Activated CD4-positive, alpha-beta memory T cell treated with anti-CD3 and anti-CD28 coated beads for 36 hours (primary cell): Measurements from ENCODE around the gene G6PC3. TPM values are rescaled to one million over a fixed set of nuclear protein-coding genes. Genes with fewer than 3 reads are reported as not detected.
A peak's percentile ranks its signal among the peaks of the same experiment; 100 is the strongest.

Experiments
- CTCF ChIA-PET: fragments of 350-600 bp; sonication (Branson Sonifier 250); formaldehyde crosslinking; loops from one replicate; lab custom pipeline; 2021; ENCODE audit warnings: antibody characterized with exemption, inconsistent platforms; lab: Charles Lee
- POLR2A ChIA-PET: fragments of 350-600 bp; sonication (Branson Sonifier 250); formaldehyde crosslinking; loops from one replicate; lab custom pipeline; 2021; ENCODE audit warnings: antibody characterized with exemption; lab: Charles Lee
- DNase-seq: peaks from one replicate; pipeline ENCODE4 v3.0.0-alpha.2; 2020
- H3K27ac Mint-ChIP-seq: one replicate; pipeline ENCODE4 v1.8.0; 2021; ENCODE audit warnings: mixed read lengths
- H3K27me3 Mint-ChIP-seq: one replicate; pipeline ENCODE4 v1.8.0; 2021; ENCODE audit warnings: mixed read lengths
- H3K36me3 Mint-ChIP-seq: one replicate; pipeline ENCODE4 v1.8.0; 2021; ENCODE audit warnings: mixed read lengths
- H3K4me1 Mint-ChIP-seq: one replicate; pipeline ENCODE4 v1.8.0; 2021; ENCODE audit warnings: low read depth, mixed read lengths
- H3K4me3 Mint-ChIP-seq: one replicate; pipeline ENCODE4 v1.8.0; 2021; ENCODE audit warnings: mild to moderate bottlenecking, mixed read lengths
- H3K9me3 Mint-ChIP-seq: one replicate; pipeline ENCODE4 v1.8.0; 2021; ENCODE audit warnings: mixed read lengths
- intact Hi-C: fragments of 100-400 bp; cut with micrococcal nuclease; formaldehyde crosslinking; loops from one replicate; pipeline ENCODE4 v1.15.1; 2023
- total RNA-seq, 2 experiments: library from RNA; stranded (reverse); gene quantifications; one replicate each; pipeline ENCODE4 v1.2.3, GENCODE V29; 2021

The G6PC3 gene
- total RNA-seq, 2 experiments from 2014 or later, result 20.7 to 21.9 TPM

DNA sequence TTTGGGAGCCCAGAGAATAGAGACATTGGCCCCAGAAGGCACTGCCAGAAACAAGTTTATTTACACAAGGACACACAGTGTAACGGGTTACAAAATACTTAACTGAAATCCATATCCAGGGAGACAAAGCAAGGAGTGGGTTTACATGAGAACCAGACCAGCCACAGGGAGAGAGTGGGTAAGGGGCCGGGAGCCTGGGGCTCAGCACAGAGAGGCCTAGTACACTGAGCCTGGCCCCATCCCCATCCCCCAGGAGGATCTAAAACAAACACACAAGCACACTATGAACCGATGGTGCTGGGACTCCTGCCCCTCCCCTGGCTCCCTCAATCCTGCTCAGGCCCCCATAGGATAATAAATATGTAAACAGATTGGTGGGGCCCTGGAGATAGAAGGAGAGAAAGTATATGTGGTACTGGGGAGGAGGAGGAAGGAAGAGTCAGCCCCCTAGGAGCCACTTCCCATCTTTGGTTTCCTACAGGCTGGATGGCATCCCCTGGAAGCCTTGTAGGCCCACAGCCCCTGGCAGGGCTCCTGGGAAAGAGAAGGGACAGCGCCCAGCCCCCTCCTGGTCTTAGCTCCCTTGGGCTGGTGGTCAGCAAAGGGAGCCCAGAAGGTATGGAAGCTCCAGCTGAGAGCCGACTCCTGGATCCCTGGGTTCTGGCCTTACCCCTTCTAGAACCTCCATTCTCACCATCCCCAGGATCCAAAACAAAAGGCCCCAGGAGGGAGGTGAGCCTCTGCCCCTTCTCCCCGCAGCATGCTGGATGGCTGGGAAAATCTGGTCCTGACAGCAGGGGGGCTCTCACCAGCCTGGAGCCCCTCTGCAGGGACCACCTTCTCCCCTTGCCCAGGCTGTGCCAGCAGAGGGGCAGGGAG, 6.4 kb downstream of the G6PC3 start:
- intact Hi-C loops, result no loop called here
- ChIA-PET POLR2A (no interaction called here), CTCF (no interaction called here)
- H3K27ac Mint-ChIP-seq, result no peak overlapping the region
- peaks cover 2% of the 10 kb centered on the region for H3K4me1 Mint-ChIP-seq
- no peaks in the 10 kb centered on the region for H3K27me3 Mint-ChIP-seq
- no peak overlapping the region for H3K4me3 Mint-ChIP-seq
- H3K36me3 Mint-ChIP-seq, result peaks cover 5% of the 10 kb centered on the region
- H3K9me3 Mint-ChIP-seq, result no peaks in the 10 kb centered on the region
- no peak for DNase-seq

GRCh38 chr17:44077595-44077909, 7.0 kb downstream of the G6PC3 start:
- no peaks in the 10 kb centered on the region for H3K4me1 Mint-ChIP-seq
- ChIA-PET CTCF (no interaction called here), POLR2A (no interaction called here)
- no peaks in the 10 kb centered on the region for H3K27me3 Mint-ChIP-seq
- no peaks in the 10 kb centered on the region for H3K9me3 Mint-ChIP-seq
- no peak overlapping the region for H3K4me3 Mint-ChIP-seq
- peaks cover 6% of the 10 kb centered on the region for H3K36me3 Mint-ChIP-seq
- intact Hi-C loops, result no loop called here
- no peak for DNase-seq
- H3K27ac Mint-ChIP-seq, result no peak overlapping the region

DNA sequence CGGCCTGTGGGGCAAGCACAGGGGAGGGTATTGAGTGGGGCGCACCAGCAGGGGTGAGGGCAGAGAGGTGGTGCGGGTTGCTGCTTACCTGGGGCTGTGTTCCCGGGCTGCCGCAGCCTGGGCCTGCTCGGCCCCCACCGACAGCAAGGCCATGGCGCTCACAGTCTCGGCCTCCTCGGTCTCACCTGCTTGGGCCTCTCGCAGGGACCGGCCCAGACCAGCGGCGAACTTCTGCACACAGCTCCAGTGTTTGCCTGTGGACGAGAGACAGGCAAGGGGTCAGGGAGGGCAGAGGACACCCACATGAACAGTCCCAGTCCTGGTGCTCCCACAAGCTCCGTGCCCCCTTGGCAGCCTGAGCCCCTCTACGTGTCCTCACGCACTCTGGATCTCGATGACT, 7.9 kb downstream of the G6PC3 start:
- H3K27me3 Mint-ChIP-seq, result no peaks in the 10 kb centered on the region
- H3K4me1 Mint-ChIP-seq, result no peaks in the 10 kb centered on the region
- DNase-seq, result no peak
- POLR2A ChIA-PET, result interaction anchor here (1.0 kb wide), 1 partner anchor 12 kb away, joined by 3 read pairs; the partner anchor contains the start of gene LSM12
- H3K9me3 Mint-ChIP-seq, result no peaks in the 10 kb centered on the region
- H3K27ac Mint-ChIP-seq, result no peak overlapping the region
- no peak overlapping the region for H3K4me3 Mint-ChIP-seq
- intact Hi-C loops, result no loop called here
- peaks cover 8% of the 10 kb centered on the region for H3K36me3 Mint-ChIP-seq
- CTCF ChIA-PET, result no interaction called here

DNA sequence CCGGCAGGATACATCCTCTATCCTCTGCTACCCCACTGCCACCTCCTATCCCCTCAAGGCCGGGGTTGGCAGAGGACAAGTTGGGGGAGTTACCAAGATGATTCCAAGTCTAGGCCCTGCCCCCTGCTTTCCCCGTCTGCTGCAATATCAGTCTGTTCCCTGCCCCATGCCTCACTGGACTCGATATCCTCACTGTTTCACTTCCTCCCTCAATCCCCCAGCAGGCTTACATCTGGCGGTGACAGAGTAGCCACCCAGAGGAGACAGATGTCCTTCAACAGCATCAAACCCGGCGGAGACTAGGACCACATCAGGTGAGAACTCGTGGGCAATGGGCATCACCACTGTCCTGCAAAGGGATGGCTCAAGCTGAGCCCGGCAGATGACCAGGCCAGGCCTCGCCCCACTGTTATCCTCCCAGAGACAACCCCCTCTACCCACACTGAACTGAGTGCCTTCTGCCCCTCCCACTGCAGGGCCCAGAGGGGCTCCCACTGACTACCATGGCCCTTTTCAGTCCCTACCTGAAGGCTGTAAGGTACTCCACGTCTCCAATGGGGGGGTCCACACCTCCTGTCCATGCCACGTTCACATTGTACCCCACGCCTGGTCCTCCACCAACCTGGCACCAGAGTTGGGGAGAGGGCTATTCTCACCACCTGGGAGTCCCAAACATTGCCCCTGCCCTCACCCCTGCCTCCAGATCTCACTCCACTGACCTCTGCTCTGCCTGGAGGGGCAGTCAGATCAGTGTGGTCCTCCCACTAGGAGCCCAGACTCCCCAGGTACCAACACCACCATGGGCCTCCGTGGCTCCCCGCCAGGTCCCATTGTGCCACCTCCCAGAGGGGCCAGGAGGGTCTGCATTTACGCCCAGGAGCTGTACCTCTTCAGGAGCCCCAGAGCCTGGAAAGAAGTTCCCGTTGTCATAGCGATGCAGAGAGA, 9.6 kb downstream of the G6PC3 start:
- POLR2A ChIA-PET, result no interaction called here
- H3K27ac Mint-ChIP-seq, result no peak overlapping the region

GRCh38 chr17:44081681-44082080, 11.1 kb downstream of the G6PC3 start:
- Mint-ChIP-seq H3K4me1 (peaks cover 7% of the 10 kb centered on the region), H3K27ac (no peak overlapping the region), H3K36me3 (peaks cover 6% of the 10 kb centered on the region), H3K9me3 (no peaks in the 10 kb centered on the region), H3K4me3 (no peak overlapping the region), H3K27me3 (no peaks in the 10 kb centered on the region)
- DNase-seq, result no peak
- intact Hi-C loops, result no loop called here
- ChIA-PET POLR2A (no interaction called here), CTCF (no interaction called here)

More for the DNA sequence above, 9.6 kb downstream of the G6PC3 start:
- intact Hi-C loops, result no loop called here
- Mint-ChIP-seq H3K4me1 (no peaks in the 10 kb centered on the region), H3K27me3 (no peaks in the 10 kb centered on the region), H3K4me3 (no peak overlapping the region), H3K9me3 (no peaks in the 10 kb centered on the region), H3K36me3 (peaks cover 8% of the 10 kb centered on the region)
- no peak for DNase-seq
- CTCF ChIA-PET, result no interaction called here

GRCh38 chr17:44082256-44082927, 11.9 kb downstream of the G6PC3 start:
- Mint-ChIP-seq H3K9me3 (no peaks in the 10 kb centered on the region), H3K36me3 (peaks cover 8% of the 10 kb centered on the region), H3K27ac (no peak overlapping the region), H3K4me1 (peaks cover 14% of the 10 kb centered on the region), H3K4me3 (no peak overlapping the region), H3K27me3 (no peaks in the 10 kb centered on the region)
- POLR2A ChIA-PET, result no interaction called here
- CTCF ChIA-PET, result interaction anchor here (1.4 kb wide), 1 partner anchor 19 kb away, joined by 3 read pairs; no protein-coding TSS in a partner anchor
- intact Hi-C loops, result no loop called here
- DNase-seq, result no peak

DNA sequence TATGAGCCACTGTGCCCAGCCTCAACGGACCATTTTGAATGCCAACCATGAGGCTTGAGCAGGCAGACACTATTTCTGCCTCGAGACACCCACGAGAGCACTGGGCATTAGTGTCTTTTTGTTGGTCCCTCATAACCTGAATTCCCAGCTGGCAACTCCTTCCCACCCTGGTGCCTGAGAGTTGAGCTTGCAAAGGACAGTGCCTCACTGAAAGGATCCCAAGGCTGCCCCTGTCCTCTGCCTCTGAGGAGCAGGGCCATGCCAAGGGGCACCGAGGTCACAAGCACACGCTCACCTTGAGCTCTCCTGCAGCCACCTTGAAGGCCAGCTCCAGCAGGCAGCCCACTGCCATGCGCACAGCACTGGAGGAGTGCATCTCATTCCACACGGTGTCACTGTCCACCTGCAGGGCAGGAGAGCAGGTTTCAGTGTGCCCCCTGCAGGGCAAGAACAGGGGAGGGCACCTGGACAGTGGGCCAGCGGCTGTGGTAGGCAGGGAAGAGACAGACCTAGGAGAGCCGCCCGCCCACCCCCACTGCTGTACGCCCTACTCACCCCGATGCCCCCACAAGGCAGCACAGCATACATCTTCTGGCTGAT, 12.8 kb downstream of the G6PC3 start:
- ChIA-PET POLR2A (interaction anchor here (0.6 kb wide), 1 partner anchor 1421 kb away, joined by 3 read pairs; no protein-coding TSS in a partner anchor), CTCF (interaction anchor here (0.7 to 2.0 kb wide), 6 partner anchors 17 to 85 kb away, joined by 3 to 6 read pairs (median 3); partner anchors contain the start of gene LSM12)
- intact Hi-C loops, result no loop called here
- Mint-ChIP-seq H3K27ac (no peak overlapping the region), H3K27me3 (no peaks in the 10 kb centered on the region), H3K36me3 (peaks cover 6% of the 10 kb centered on the region), H3K4me3 (no peak overlapping the region), H3K9me3 (no peaks in the 10 kb centered on the region), H3K4me1 (peaks cover 16% of the 10 kb centered on the region)
- no peak for DNase-seq

DNA sequence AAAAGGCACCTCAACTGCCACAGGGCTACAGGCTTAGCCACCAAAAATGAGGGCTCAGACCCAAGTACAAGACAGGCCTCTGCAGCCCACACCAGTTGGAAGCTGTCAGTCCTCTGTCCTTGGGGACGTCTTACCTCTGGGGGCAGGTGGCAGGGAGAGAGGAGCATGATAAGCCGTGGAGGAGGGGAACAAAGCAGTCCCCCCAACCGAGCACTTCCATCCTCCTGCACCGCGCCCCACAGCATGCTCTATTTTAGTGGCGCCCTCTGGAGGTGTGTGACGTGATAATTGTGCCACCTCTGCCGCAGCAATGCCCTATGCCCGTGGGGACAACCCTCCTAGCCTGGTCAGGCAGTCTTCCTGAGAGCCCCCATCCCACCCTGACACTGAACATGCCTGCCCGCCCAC, 13.6 kb downstream of the G6PC3 start:
- peak; percentile 54 for DNase-seq
- intact Hi-C loops, result no loop called here
- Mint-ChIP-seq H3K4me1 (peaks cover 18% of the 10 kb centered on the region), H3K9me3 (no peaks in the 10 kb centered on the region), H3K4me3 (no peak overlapping the region), H3K27me3 (no peaks in the 10 kb centered on the region), H3K27ac (no peak overlapping the region), H3K36me3 (peaks cover 5% of the 10 kb centered on the region)
- CTCF ChIA-PET, result interaction anchor here (0.7 to 2.0 kb wide), 4 partner anchors 18 to 56 kb away, joined by 3 to 5 read pairs (median 3); partner anchors contain the start of gene LSM12
- POLR2A ChIA-PET, result interaction anchor here (0.6 kb wide), 1 partner anchor 85 kb away, joined by 3 read pairs; no protein-coding TSS in a partner anchor

GRCh38 chr17:44084921-44085320, 14.4 kb downstream of the G6PC3 start:
- no peak for DNase-seq
- H3K27ac Mint-ChIP-seq, result no peak overlapping the region
- H3K4me1 Mint-ChIP-seq, result peaks cover 18% of the 10 kb centered on the region
- no peaks in the 10 kb centered on the region for H3K27me3 Mint-ChIP-seq
- H3K9me3 Mint-ChIP-seq, result no peaks in the 10 kb centered on the region
- ChIA-PET CTCF (interaction anchor here (0.6 to 2.0 kb wide), 7 partner anchors 12 to 142 kb away, joined by 3 to 5 read pairs (median 3); partner anchors contain the start of genes HDAC5 and LSM12), POLR2A (no interaction called here)
- intact Hi-C loops, result no loop called here
- H3K36me3 Mint-ChIP-seq, result peaks cover 4% of the 10 kb centered on the region
- no peak overlapping the region for H3K4me3 Mint-ChIP-seq

DNA sequence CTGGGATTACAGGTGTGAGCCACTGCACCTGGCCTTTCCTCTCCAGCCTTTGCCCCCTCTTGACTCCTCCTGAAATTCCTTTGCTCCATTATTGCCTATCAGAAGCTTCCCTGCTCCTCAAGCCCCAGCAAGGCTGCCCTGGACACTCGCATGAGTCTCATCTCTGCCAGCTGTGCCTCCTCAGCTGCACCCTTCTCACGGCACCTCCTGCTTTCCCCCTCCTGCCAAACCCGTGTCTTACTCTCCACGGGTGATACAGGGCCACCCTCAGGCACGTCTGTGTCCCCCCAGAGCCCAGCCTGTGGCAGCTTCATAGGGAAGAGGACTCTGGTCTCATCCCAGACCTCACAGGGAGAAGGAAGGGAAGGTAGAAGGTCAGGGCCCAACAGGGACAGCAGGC, 15.4 kb downstream of the G6PC3 start:
- intact Hi-C loops, result no loop called here
- POLR2A ChIA-PET, result no interaction called here

More for the DNA sequence above, 15.4 kb downstream of the G6PC3 start:
- no peaks in the 10 kb centered on the region for H3K9me3 Mint-ChIP-seq
- peaks cover 4% of the 10 kb centered on the region for H3K36me3 Mint-ChIP-seq
- peak overlapping the region; percentile 28 for H3K27ac Mint-ChIP-seq
- DNase-seq, result no peak
- peaks cover 18% of the 10 kb centered on the region for H3K4me1 Mint-ChIP-seq
- CTCF ChIA-PET, result interaction anchor here (0.8 kb wide), 1 partner anchor 143 kb away, joined by 3 read pairs; no protein-coding TSS in a partner anchor
- H3K4me3 Mint-ChIP-seq, result no peak overlapping the region
- H3K27me3 Mint-ChIP-seq, result no peaks in the 10 kb centered on the region
